Hematopoietic multipotent progenitor cell treated with erythropoietin and hydrocortisone succinate and interleukin-3 and kit ligand, for 17 days (in vitro differentiated cells): ENCODE measurements around the gene TBCC.
"Not testable (repeated sequence)": the region's sequence is repeated elsewhere in the genome, so short reads cannot be mapped to it uniquely, and the experiment has no call there.

Experiments used
- DNase-seq: peaks from one replicate; pipeline ENCODE4 v3.0.0-alpha.2; 2015; ENCODE audit warnings: low spot score

TBCC gene

GRCh38 chr6:42729731-42730130 lies 16.2 kb downstream of the TBCC start:
- DNase-seq: no peak

GRCh38 chr6:42727627-42728026 lies 18.3 kb downstream of the TBCC start:
- no peak for DNase-seq

GRCh38 chr6:42727087-42727611 lies 18.8 kb downstream of the TBCC start:
- DNase-seq: no peak

GRCh38 chr6:42726485-42727086 lies 19.3 kb downstream of the TBCC start:
- DNase-seq: peak; percentile 93

- DNase-seq: no peak
Observed at GRCh38 chr6:42726026-42726425, 19.9 kb downstream of the TBCC start.

- DNase-seq: peak; percentile 40
Observed at GRCh38 chr6:42724825-42725224, 21.1 kb downstream of the TBCC start.

GRCh38 chr6:42722497-42722896 lies 23.4 kb downstream of the TBCC start, which contains the start of gene PRPH2:
Gene PRPH2 (minus strand): TSS chr6:42722597. CDS start chr6:42722334, 263 bp downstream.
- DNase-seq: no peak

- no peak for DNase-seq
Observed at GRCh38 chr6:42720739-42721138, 25.2 kb downstream of the TBCC start.

GRCh38 chr6:42715871-42716270 lies 30.0 kb downstream of the TBCC start:
- DNase-seq: no peak

- no peak for DNase-seq
Observed at GRCh38 chr6:42714098-42714761, 31.7 kb downstream of the TBCC start.

GRCh38 chr6:42711930-42712329 lies 34.0 kb downstream of the TBCC start:
- DNase-seq: no peak

GRCh38 chr6:42710316-42710715 lies 35.6 kb downstream of the TBCC start:
- no peak for DNase-seq

- DNase-seq: no peak
Observed at GRCh38 chr6:42709871-42710270, 36.0 kb downstream of the TBCC start.

- no peak for DNase-seq
Observed at GRCh38 chr6:42708096-42708495, 37.8 kb downstream of the TBCC start.

GRCh38 chr6:42707595-42707994 lies 38.3 kb downstream of the TBCC start:
- no peak for DNase-seq

- no peak for DNase-seq
Observed at GRCh38 chr6:42704937-42705374, 40.9 kb downstream of the TBCC start.

- DNase-seq: no peak
Observed at GRCh38 chr6:42704251-42704936, 41.5 kb downstream of the TBCC start.

- DNase-seq: not testable (repeated sequence)
Observed at GRCh38 chr6:42702786-42703185, 43.1 kb downstream of the TBCC start.

- no peak for DNase-seq
Observed at GRCh38 chr6:42702200-42702599, 43.7 kb downstream of the TBCC start.

GRCh38 chr6:42698217-42698616 lies 47.7 kb downstream of the TBCC start:
- no peak for DNase-seq

- no peak for DNase-seq
Observed at GRCh38 chr6:42697268-42697655, 48.6 kb downstream of the TBCC start.

GRCh38 chr6:42696526-42697267 lies 49.2 kb downstream of the TBCC start:
- peak; percentile 81 for DNase-seq
